ENCODE data around the gene MAP4K3.
A peak's percentile ranks its signal among the peaks of the same experiment; 100 is the strongest.

Gene MAP4K3

DNA sequence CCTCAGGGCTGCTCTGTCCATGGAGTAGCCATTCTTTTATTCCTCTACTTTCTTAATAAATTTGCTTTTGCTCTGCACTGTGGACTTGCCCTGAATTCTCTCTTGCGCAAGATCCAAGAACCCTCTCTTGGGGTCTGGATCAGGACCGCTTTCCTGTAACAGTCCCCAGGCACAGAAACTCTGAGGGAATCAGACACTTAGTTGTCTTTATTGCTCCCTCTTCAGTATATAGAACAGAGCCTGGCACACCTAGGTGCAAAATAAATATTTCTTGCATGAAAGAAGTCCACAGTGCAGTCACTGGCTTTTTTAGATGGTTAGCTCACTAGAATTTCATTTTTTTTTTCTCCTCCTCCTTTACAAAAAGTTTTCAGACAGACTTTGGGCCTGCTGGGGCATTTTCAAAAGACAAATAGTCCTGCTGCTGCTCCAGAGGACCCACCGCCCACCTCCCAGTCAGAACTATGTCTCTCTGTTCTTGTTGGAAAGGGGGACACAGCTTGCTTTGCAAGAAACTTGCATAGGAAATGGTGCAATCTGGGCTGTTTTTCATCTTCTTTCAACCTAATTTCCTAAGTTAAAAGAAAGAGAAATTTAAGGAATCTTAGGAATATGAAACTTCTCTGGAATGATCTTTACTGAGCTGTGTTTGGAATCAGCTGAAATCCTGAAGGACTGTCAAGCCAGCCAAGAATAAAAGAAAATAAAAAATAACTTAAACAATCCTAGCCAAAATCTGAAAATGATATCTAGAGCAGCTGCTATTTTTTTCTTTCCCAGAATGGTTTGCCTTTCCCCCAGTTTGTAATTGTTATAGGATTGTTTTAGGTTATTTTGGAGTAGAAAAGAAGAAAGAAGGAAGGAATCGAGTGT is 31.7 kb upstream of the MAP4K3 start:
- no peaks in the 10 kb centered on the region for H3K27me3 ChIP-seq (ENCODE audit: insufficient read depth, low read length)
- no peaks in the 10 kb centered on the region for H3K36me3 ChIP-seq (ENCODE audit: insufficient read depth, low read length)
- peaks cover 23% of the 10 kb centered on the region for H3K4me1 ChIP-seq (ENCODE audit: insufficient read depth, low read length)
- H3K4me3 ChIP-seq (ENCODE audit: low read length), result no peak overlapping the region
- H3K9me3 ChIP-seq (ENCODE audit: low read length), result no peaks in the 10 kb centered on the region
- H2AFZ ChIP-seq (ENCODE audit: low read depth, low read length), result peak overlapping the region; percentile 12

DNA sequence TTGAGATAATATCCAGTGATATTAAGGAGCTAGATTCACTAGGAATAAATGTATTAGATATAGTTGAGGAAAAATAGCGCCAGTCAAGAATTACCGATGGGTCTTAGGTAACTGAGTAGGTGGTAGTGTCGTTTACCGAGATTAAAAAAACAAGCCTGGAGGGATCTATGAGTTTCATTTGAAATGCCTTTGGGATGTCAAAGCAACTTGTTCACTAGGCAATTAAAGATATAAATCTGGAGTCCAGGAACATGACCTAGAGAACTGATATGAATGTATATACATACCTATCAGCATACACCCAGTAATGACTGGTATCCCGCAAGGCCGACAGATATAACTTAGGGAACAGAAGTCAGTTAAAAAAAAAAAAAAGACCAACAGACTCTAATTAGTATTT is 29.2 kb upstream of the MAP4K3 start:
- Histone ChIP-seq H3K4me3 (ENCODE audit: low read length) (no peak overlapping the region), H3K9me3 (ENCODE audit: low read length) (no peaks in the 10 kb centered on the region), H3K4me1 (ENCODE audit: insufficient read depth, low read length) (peaks cover 23% of the 10 kb centered on the region), H3K27me3 (ENCODE audit: insufficient read depth, low read length) (no peaks in the 10 kb centered on the region), H3K36me3 (ENCODE audit: insufficient read depth, low read length) (no peaks in the 10 kb centered on the region), H2AFZ (ENCODE audit: low read depth, low read length) (no peak overlapping the region)

DNA sequence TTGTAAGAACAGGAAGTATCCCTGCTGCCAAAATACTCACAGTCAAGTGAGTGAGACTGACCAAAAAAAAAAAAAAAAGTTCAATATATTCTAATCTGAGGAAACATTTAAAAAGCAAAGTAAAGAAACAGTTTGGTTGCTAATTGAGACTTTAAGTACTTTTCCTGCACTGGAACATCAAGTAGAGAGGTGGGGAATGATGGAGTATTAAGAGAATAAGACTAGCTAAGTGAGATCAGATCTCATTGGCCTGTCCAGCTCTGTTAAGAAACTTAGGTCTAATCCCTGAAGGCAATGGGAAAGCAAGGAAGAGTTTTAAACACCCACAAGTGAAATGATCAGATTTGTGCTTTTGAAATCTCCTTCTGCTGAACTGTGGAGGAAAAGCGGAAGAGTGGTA is 27.8 kb upstream of the MAP4K3 start:
- H2AFZ ChIP-seq (ENCODE audit: low read depth, low read length), result no peak overlapping the region
- peaks cover 16% of the 10 kb centered on the region for H3K4me1 ChIP-seq (ENCODE audit: insufficient read depth, low read length)
- H3K4me3 ChIP-seq (ENCODE audit: low read length), result no peak overlapping the region
- no peaks in the 10 kb centered on the region for H3K9me3 ChIP-seq (ENCODE audit: low read length)
- no peaks in the 10 kb centered on the region for H3K27me3 ChIP-seq (ENCODE audit: insufficient read depth, low read length)
- H3K36me3 ChIP-seq (ENCODE audit: insufficient read depth, low read length), result no peaks in the 10 kb centered on the region

DNA sequence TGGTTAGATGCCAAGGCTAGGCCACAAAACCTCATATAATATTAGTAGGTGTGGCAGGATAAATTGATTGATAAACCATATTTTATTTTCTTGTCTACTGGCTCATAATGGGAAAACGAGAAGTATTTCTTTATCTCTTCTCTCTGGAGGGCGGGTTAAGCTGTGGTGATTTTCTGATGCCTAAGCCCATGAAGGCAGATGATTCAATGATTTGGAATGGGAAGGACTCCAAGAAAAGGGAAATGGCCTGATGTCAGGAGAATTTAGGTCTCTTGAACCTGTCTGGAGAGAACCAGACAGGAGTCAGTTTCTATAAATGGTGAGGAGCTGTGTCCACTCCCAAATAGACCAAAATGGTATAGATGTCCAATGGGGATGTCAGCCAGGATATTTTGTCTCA is 18.7 kb upstream of the MAP4K3 start:
- no peaks in the 10 kb centered on the region for H3K36me3 ChIP-seq (ENCODE audit: insufficient read depth, low read length)
- H2AFZ ChIP-seq (ENCODE audit: low read depth, low read length), result no peak overlapping the region
- no peaks in the 10 kb centered on the region for H3K27me3 ChIP-seq (ENCODE audit: insufficient read depth, low read length)
- peaks cover 3% of the 10 kb centered on the region for H3K9me3 ChIP-seq (ENCODE audit: low read length)
- H3K4me1 ChIP-seq (ENCODE audit: insufficient read depth, low read length), result no peaks in the 10 kb centered on the region
- H3K4me3 ChIP-seq (ENCODE audit: low read length), result no peak overlapping the region

DNA sequence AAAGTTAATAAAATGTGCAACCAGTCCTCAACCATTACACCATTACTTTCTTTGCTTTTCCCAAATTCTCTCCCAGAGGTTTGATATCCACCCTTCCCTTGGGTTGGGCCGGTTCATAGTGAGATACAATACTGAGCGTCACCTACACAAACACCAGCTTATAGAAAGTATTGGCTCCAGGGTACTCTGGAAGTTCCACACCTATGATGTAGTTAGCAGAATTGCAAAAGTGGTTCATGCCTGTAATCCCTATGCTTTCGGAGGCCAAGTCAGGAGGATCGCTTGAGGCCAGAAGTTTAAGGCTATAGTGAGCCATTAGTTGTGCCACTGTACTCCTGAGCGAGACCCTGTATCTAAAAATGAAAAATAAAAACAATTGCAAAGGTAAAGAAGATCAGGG is 15.3 kb upstream of the MAP4K3 start:
- Histone ChIP-seq H2AFZ (ENCODE audit: low read depth, low read length) (no peak overlapping the region), H3K4me1 (ENCODE audit: insufficient read depth, low read length) (no peaks in the 10 kb centered on the region), H3K27me3 (ENCODE audit: insufficient read depth, low read length) (no peaks in the 10 kb centered on the region), H3K9me3 (ENCODE audit: low read length) (no peaks in the 10 kb centered on the region), H3K36me3 (ENCODE audit: insufficient read depth, low read length) (no peaks in the 10 kb centered on the region), H3K4me3 (ENCODE audit: low read length) (no peak overlapping the region)

DNA sequence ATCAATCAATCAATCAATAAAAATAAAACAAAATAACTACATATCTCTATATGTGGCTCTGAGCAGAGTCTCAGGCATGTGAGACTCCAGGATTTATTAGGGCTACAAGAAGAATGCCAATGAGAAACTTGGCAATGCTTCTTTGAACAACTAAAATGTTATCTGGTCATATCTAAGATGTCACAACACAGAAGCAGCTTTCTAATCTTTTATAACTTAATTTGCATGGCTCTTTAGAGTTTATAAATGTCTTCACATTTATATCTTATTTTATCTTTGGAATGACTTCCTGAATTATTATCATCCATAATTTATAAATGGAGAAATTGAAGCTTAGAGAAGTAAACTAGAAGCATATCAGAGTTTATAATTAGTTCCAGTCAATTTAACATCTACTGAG is 14.9 kb upstream of the MAP4K3 start:
- H3K36me3 ChIP-seq (ENCODE audit: insufficient read depth, low read length), result no peaks in the 10 kb centered on the region
- no peaks in the 10 kb centered on the region for H3K27me3 ChIP-seq (ENCODE audit: insufficient read depth, low read length)
- H2AFZ ChIP-seq (ENCODE audit: low read depth, low read length), result no peak overlapping the region
- H3K9me3 ChIP-seq (ENCODE audit: low read length), result no peaks in the 10 kb centered on the region
- no peaks in the 10 kb centered on the region for H3K4me1 ChIP-seq (ENCODE audit: insufficient read depth, low read length)
- no peak overlapping the region for H3K4me3 ChIP-seq (ENCODE audit: low read length)

DNA sequence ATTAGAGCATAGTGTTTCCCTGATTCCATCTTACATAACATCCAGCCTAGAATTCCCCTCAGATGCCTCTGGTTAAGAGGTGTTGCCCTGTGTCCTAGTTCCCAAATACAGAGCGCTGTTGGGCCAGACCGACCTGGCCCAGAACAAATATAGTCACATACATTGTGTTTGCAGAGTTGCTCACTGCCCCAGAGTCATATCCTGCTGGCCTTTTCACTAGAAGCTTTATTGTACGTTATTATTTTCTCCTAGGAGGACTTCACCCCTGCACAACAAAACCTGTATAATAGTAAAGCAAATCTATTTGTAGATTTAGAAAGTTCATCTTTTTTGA is 11.1 kb upstream of the MAP4K3 start:
- no peaks in the 10 kb centered on the region for H3K36me3 ChIP-seq (ENCODE audit: insufficient read depth, low read length)
- H3K9me3 ChIP-seq (ENCODE audit: low read length), result no peaks in the 10 kb centered on the region
- H2AFZ ChIP-seq (ENCODE audit: low read depth, low read length), result no peak overlapping the region
- H3K27me3 ChIP-seq (ENCODE audit: insufficient read depth, low read length), result no peaks in the 10 kb centered on the region
- no peaks in the 10 kb centered on the region for H3K4me1 ChIP-seq (ENCODE audit: insufficient read depth, low read length)
- H3K4me3 ChIP-seq (ENCODE audit: low read length), result no peak overlapping the region

DNA sequence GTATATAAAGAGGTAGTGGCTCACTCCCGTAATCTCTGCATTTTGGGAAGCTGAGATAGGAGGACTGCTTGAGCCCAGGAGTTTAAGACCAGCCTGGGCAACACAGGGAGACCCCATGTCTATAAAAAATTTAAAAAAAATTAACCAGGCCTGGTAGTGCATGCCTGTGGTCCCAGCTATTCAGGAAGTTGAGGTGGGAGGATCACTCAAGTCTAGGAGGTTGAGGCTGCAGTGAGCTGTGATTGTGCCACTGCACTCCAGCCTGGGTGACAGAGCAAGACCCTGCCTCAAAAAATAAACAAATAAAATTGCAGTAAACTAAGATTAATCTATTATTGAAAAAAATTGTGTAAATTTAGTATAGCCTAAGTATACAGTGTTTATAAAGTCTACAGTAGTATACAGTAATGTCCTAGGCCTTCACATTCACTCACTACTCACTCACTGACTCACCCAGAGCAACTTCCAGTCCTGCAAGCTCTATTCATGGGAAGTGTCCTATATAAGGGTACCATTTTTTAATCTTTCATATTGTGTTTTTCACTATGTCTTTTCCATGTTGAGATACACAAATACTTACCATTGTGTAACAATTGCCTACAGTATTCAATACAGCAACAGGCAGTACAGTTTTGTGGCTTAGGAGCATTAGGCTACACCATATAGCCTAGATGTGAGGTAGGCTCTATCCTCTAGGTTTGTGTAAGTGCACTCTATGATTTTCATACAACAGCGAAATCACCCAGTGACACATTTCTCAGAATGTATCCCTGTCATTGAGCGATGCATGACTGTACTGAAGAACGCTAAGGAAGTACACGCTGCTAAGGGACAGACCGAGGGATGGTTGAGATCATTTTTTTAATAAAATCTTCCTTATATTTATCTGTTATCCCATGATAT is 10.4 kb upstream of the MAP4K3 start:
- no peak overlapping the region for H2AFZ ChIP-seq (ENCODE audit: low read depth, low read length)
- no peaks in the 10 kb centered on the region for H3K4me1 ChIP-seq (ENCODE audit: insufficient read depth, low read length)
- H3K36me3 ChIP-seq (ENCODE audit: insufficient read depth, low read length), result no peaks in the 10 kb centered on the region
- H3K9me3 ChIP-seq (ENCODE audit: low read length), result no peaks in the 10 kb centered on the region
- no peaks in the 10 kb centered on the region for H3K27me3 ChIP-seq (ENCODE audit: insufficient read depth, low read length)
- H3K4me3 ChIP-seq (ENCODE audit: low read length), result no peak overlapping the region

DNA sequence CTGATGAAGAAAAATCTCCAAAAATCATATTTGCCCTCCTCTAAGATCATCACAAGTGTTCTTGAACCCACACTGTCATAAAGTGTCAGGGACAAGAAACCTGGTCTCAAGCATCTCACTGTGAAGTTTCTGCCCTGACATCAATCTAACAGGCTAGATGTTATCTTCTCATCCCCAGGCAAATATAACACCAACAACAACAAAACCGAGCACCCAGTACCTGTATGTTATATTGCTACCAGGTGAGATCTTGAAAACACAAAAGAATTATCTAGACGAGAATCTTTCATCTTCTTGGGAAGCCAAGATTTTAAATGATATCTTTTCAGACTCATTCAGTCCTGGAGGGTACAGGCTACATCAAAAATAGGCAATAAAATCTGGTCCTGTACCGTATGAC is 8.8 kb upstream of the MAP4K3 start:
- H3K27me3 ChIP-seq (ENCODE audit: insufficient read depth, low read length), result no peaks in the 10 kb centered on the region
- H3K9me3 ChIP-seq (ENCODE audit: low read length), result no peaks in the 10 kb centered on the region
- H3K36me3 ChIP-seq (ENCODE audit: insufficient read depth, low read length), result no peaks in the 10 kb centered on the region
- H2AFZ ChIP-seq (ENCODE audit: low read depth, low read length), result no peak overlapping the region
- no peaks in the 10 kb centered on the region for H3K4me1 ChIP-seq (ENCODE audit: insufficient read depth, low read length)
- H3K4me3 ChIP-seq (ENCODE audit: low read length), result no peak overlapping the region

DNA sequence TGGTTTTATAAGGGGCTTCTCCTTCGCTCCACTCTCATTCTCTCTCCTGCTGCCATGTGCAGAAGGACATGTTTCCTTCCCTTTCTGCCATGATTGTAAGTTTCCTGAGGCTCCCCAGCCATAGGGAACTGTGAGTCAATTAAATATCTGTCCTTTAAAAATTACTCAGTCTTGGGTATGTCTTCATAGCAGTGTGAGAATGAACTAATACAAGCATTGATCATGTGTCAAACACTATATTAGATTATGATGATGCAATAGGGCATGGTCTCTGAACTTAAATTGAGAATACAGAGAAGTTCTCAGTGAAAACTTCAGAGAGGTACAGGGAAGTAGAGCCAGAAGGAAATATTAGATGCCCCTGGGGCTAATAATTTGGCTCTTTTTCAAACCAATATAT is 5.9 kb upstream of the MAP4K3 start:
- H3K27me3 ChIP-seq (ENCODE audit: insufficient read depth, low read length), result no peaks in the 10 kb centered on the region
- H3K36me3 ChIP-seq (ENCODE audit: insufficient read depth, low read length), result no peaks in the 10 kb centered on the region
- H3K4me3 ChIP-seq (ENCODE audit: low read length), result no peak overlapping the region
- H3K9me3 ChIP-seq (ENCODE audit: low read length), result no peaks in the 10 kb centered on the region
- peaks cover 4% of the 10 kb centered on the region for H3K4me1 ChIP-seq (ENCODE audit: insufficient read depth, low read length)
- no peak overlapping the region for H2AFZ ChIP-seq (ENCODE audit: low read depth, low read length)

DNA sequence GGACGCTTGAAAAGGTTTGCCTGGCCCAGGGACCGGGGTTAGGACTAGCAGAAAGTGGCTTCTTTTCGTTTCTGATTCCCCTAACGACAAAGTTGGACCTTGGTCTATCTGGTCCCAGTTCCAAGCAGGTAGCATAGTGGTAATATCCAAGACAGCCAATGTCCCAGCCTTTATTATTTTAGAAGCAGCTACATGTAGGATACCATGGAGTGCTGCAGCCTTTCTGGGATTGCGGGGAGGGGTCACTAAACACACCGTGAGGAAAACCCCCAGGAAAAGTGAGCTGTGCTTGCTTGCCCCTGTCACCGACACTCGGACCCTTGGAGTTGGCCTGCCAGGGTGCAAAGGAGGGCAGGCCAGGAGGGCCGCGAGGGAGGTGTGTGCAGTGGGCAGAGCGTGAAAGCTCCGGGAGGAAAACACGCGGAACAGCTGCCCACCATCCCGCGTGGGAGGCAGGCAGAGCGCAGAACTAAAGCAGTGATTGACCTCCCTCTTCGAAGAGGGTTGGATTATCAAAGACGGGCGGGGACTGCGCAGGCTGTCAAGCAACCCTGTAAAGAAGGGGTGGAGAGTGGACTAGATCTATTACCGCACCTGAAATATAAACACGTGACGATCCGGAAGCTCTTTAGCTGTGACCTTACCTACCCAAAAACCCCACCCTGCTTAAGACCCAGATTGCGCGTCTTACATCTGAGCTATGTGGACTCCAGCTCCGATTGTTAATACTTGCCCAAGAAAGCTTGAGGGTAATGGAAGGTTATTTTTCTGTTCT is 624 bp upstream of the MAP4K3 start:
- no peaks in the 10 kb centered on the region for H3K36me3 ChIP-seq (ENCODE audit: insufficient read depth, low read length)
- H3K27me3 ChIP-seq (ENCODE audit: insufficient read depth, low read length), result no peaks in the 10 kb centered on the region
- peak overlapping the region; percentile 83 for H3K4me3 ChIP-seq (ENCODE audit: low read length)
- no peaks in the 10 kb centered on the region for H3K9me3 ChIP-seq (ENCODE audit: low read length)
- H2AFZ ChIP-seq (ENCODE audit: low read depth, low read length), result peak overlapping the region; percentile 86
- H3K4me1 ChIP-seq (ENCODE audit: insufficient read depth, low read length), result peaks cover 23% of the 10 kb centered on the region

DNA sequence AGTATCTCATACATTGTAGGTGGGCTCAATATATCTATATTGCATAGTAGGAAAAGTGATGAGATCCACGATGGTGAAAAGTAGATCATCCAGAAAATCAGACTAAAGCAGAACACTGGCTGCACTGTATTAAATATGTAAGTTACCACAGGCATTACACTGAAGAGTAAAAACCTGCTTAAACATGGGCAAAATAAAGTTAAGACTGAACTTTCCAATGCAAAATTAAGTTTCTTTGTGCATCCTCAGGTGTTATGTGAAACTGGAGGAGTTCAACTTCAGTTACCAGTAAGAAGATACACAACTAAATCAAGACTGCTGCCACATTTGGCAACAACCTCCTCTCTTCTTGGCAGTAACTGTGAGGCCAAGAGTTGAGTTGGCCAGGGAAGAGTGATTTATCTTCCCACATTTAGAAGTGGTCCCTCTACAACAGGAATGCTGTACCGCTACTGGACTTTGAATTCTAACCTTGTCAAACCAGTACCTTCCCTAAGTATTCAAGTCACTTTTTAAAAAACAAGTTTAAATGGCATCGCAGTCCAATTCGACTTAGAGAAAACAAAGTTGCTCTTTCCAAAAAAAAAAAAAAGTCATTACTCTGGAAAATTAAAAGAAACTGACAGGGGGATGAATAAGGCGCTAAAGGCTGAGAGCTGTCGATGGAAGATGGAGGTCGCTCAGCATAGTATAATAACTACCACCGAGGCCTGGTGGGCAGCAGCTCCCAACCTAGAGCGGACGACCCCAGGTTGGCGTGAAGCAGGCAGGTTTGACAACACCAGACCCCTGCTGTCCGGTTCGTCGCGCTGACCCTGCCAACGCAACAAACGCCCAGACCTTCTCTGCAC is 1.1 kb downstream of the MAP4K3 start:
- Histone ChIP-seq H3K4me1 (ENCODE audit: insufficient read depth, low read length) (peaks cover 23% of the 10 kb centered on the region), H3K4me3 (ENCODE audit: low read length) (peak overlapping the region; percentile 83), H2AFZ (ENCODE audit: low read depth, low read length) (peak overlapping the region; percentile 86), H3K36me3 (ENCODE audit: insufficient read depth, low read length) (no peaks in the 10 kb centered on the region), H3K9me3 (ENCODE audit: low read length) (no peaks in the 10 kb centered on the region), H3K27me3 (ENCODE audit: insufficient read depth, low read length) (no peaks in the 10 kb centered on the region)

Data from neuron (in vitro differentiated cells).